Activated CD8-positive, alpha-beta memory T cell treated with anti-CD3 and anti-CD28 coated beads, Interleukin-2, amount 10 ng/mL, durations not matched to agents 7 days and 5 days (primary cell): Measurements from ENCODE around the gene EHMT1. TPM values are rescaled to one million over a fixed set of nuclear protein-coding genes. Genes with fewer than 3 reads are reported as not detected.

Experiments
- ATAC-seq: fragments of 150-1000 bp; cut with Tn5 transposase; one replicate; pipeline ENCODE4 v1.10.0; 2021; ENCODE audit warnings: moderate library complexity
- CTCF ChIA-PET: fragments of 350-600 bp; sonication (Branson Sonifier 250); formaldehyde crosslinking; loops from one replicate; lab custom pipeline; 2021; ENCODE audit warnings: antibody characterized with exemption; lab: Charles Lee
- DNase-seq: peaks from one replicate; pipeline ENCODE4 v3.0.0-alpha.2; 2020
- H3K27ac Mint-ChIP-seq: one replicate; pipeline ENCODE4 v1.8.0; 2021; ENCODE audit warnings: mild to moderate bottlenecking, mixed read lengths
- H3K27me3 Mint-ChIP-seq: one replicate; pipeline ENCODE4 v1.8.0; 2021; ENCODE audit warnings: mixed read lengths
- H3K36me3 Mint-ChIP-seq: one replicate; pipeline ENCODE4 v1.8.0; 2021; ENCODE audit warnings: mild to moderate bottlenecking, mixed read lengths
- H3K4me1 Mint-ChIP-seq: one replicate; pipeline ENCODE4 v1.8.0; 2021; ENCODE audit warnings: mixed read lengths
- H3K4me3 Mint-ChIP-seq: one replicate; pipeline ENCODE4 v1.8.0; 2021; ENCODE audit warnings: mild to moderate bottlenecking, moderate library complexity, mixed read lengths
- H3K9me3 Mint-ChIP-seq: one replicate; pipeline ENCODE4 v1.8.0; 2022; ENCODE audit warnings: low read depth, mixed read lengths
- total RNA-seq, 2 experiments: library from RNA; stranded (reverse); gene quantifications; one replicate each; pipeline ENCODE4 v1.2.3, GENCODE V29; 2021

EHMT1 gene
- total RNA-seq, 2 experiments from 2014 or later, result 99.9 to 130 TPM

DNA sequence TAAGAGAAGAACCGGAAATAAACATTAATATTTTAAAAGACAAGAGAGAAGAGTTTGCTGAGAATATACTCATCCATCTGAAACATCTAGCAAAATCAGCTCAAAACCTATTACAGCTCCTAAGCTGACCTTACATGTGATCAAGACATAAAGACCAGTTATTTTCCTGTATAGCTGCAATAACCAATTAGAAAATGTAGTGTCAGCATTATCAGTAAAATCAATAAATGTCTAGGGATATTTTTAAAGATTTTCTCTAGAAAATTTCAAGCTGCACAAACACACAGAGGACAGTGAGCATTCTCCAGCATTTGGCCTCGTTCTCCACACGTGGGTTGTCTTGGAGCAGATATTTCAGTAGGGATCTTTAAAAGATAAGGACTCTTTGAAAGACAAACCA lies 131.2 kb downstream of the EHMT1 start:
- Mint-ChIP-seq H3K4me3 (no peak overlapping the region), H3K36me3 (peaks cover 39% of the 10 kb centered on the region), H3K9me3 (peaks cover 1% of the 10 kb centered on the region), H3K4me1 (peaks cover 9% of the 10 kb centered on the region), H3K27ac (no peak overlapping the region), H3K27me3 (no peaks in the 10 kb centered on the region)
- ATAC-seq, result no peak
- CTCF ChIA-PET, result no interaction called here
- DNase-seq, result no peak

DNA sequence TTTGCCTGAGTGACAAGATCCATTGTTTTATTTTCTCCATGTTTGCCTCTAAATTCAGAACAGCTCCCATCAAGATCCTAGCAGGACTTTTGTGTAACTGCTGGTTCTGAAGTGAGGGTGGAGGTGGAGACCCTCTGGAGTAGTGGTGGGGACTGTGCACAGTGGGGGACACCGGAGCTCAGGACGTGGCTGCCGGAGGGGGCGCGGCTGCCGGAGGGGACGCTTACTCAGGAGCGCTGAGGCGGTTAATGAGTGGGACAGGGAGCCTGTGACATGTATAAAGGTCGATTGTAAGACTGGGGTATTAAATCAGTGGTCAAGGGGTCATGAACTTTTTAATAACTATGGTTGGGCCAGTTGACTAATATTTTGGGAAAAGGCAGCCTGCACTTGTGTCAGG lies 131.8 kb downstream of the EHMT1 start:
- no peak overlapping the region for H3K27ac Mint-ChIP-seq

DNA sequence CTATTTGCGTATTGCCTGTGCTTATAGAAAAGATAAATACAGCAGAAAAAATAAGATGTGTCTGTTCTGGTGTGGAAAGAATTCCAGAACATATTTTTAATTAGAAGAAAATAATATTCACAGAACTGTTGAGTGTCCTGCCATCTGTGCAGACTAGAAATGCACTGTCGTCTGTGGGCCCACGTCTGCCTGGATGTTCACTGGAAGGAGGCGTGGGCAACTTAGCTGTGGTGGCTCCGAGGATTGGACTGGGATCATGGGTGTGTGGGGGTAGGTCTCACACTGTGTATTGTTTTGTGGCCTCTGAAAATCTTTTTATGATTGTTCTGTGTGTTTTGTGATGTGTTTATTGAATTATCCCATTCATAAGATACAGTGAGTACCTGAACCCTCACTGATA lies 132.8 kb downstream of the EHMT1 start:
- peaks cover 5% of the 10 kb centered on the region for H3K4me1 Mint-ChIP-seq
- ATAC-seq (no peak), DNase-seq (no peak)
- no peak overlapping the region for H3K4me3 Mint-ChIP-seq
- H3K27ac Mint-ChIP-seq, result no peak overlapping the region
- peaks cover 54% of the 10 kb centered on the region for H3K36me3 Mint-ChIP-seq
- H3K9me3 Mint-ChIP-seq, result peaks cover 7% of the 10 kb centered on the region
- no peaks in the 10 kb centered on the region for H3K27me3 Mint-ChIP-seq
- CTCF ChIA-PET, result no interaction called here

More for the DNA sequence above, 131.8 kb downstream of the EHMT1 start:
- Mint-ChIP-seq H3K9me3 (peaks cover 6% of the 10 kb centered on the region), H3K36me3 (peaks cover 45% of the 10 kb centered on the region), H3K4me1 (peaks cover 5% of the 10 kb centered on the region), H3K27me3 (no peaks in the 10 kb centered on the region), H3K4me3 (no peak overlapping the region)
- CTCF ChIA-PET, result no interaction called here
- DNase-seq (no peak), ATAC-seq (no peak)

DNA sequence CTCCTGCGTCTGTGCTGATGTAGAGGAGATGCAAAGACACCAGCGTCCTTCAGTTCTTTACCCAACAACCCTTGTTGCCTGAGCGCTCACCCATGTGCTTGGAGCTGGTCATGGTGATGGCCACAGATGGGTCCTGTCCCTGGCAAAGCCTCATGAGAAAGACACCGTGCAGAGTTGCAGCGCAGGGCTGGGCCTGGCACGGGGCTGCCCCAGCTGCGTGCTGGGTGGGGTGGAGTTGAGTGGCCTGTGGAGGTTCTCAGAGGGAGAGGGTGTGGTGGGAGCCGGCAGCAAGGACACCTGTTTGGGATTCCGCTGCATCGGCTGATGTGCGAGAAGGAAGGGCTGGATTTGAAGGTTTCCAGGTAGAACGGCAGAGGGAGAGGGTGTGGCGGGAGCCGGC lies 133.6 kb downstream of the EHMT1 start:
- H3K27ac Mint-ChIP-seq, result no peak overlapping the region
- H3K27me3 Mint-ChIP-seq, result no peaks in the 10 kb centered on the region
- ATAC-seq, result no peak
- H3K4me1 Mint-ChIP-seq, result peaks cover 13% of the 10 kb centered on the region
- peaks cover 54% of the 10 kb centered on the region for H3K36me3 Mint-ChIP-seq
- H3K9me3 Mint-ChIP-seq, result peaks cover 7% of the 10 kb centered on the region
- CTCF ChIA-PET, result no interaction called here
- DNase-seq, result no peak
- H3K4me3 Mint-ChIP-seq, result no peak overlapping the region

DNA sequence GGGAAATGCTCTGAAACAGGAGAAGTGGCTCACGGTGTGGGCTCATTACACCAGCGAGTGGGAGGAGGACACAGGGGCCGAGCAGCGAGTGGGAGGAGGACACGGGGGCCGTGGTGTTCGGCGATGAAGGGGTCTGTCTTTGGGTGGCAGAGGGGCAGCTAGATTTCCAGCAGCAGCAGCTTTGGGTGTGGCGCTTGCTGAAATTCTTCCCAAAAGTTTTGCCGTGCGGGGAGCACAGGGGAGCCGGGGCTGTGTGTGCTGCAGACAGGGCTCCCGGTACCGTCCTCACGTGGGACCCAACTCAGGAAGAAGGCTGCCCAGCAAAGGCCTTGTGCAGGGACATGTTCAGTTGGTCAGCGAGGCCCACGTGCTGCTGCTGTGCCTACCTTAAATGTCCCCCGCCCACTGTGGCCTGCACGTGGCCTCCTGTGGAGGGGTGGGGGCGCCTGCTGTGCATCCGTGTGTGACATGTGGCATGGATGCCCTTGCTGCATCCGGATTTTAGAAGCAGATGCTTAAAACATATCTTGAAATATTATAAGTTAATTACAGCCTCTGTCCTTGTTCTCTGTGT lies 134.5 kb downstream of the EHMT1 start:
- H3K27me3 Mint-ChIP-seq, result no peaks in the 10 kb centered on the region
- no peak overlapping the region for H3K4me3 Mint-ChIP-seq
- CTCF ChIA-PET, result no interaction called here
- H3K9me3 Mint-ChIP-seq, result peaks cover 7% of the 10 kb centered on the region
- ATAC-seq (no peak), DNase-seq (no peak)
- no peak overlapping the region for H3K27ac Mint-ChIP-seq
- H3K4me1 Mint-ChIP-seq, result peaks cover 21% of the 10 kb centered on the region
- H3K36me3 Mint-ChIP-seq, result peaks cover 62% of the 10 kb centered on the region

DNA sequence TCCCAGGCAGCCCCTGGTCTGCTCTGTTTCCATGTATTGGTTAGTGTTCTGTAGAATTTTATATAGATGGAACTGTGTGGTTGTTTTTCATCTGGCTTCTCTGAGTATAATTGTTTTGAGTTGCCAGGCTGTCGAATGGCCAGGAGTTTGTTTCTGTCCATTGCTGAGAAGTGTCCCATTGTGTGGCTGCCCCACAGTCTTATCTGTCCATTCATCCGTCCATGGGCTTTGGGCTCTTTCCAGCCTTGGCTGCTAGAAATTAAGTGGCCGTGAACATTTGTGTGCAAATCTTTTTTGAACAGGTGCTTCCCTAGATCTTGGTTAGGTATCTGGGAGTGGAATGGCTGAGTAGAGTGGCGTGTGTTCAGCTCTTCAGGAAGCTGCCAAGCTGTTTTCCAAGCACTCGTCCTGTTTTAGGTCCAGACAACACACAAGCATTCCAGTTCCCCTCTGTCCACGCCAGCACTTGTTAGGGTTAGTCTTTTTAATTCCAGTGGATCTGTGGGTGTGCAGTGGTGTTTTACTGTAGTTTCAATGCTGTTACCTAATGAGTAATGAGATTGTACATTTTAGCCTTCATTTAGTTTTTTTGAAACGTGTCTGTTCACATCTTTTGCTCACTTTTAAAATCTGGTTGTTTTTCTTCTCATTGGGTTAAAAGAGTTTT lies 136.6 kb downstream of the EHMT1 start:
- Mint-ChIP-seq H3K27me3 (no peaks in the 10 kb centered on the region), H3K27ac (no peak overlapping the region), H3K9me3 (peaks cover 7% of the 10 kb centered on the region), H3K4me3 (no peak overlapping the region), H3K4me1 (peaks cover 38% of the 10 kb centered on the region), H3K36me3 (peaks cover 79% of the 10 kb centered on the region)
- DNase-seq (no peak), ATAC-seq (no peak)
- CTCF ChIA-PET, result no interaction called here

DNA sequence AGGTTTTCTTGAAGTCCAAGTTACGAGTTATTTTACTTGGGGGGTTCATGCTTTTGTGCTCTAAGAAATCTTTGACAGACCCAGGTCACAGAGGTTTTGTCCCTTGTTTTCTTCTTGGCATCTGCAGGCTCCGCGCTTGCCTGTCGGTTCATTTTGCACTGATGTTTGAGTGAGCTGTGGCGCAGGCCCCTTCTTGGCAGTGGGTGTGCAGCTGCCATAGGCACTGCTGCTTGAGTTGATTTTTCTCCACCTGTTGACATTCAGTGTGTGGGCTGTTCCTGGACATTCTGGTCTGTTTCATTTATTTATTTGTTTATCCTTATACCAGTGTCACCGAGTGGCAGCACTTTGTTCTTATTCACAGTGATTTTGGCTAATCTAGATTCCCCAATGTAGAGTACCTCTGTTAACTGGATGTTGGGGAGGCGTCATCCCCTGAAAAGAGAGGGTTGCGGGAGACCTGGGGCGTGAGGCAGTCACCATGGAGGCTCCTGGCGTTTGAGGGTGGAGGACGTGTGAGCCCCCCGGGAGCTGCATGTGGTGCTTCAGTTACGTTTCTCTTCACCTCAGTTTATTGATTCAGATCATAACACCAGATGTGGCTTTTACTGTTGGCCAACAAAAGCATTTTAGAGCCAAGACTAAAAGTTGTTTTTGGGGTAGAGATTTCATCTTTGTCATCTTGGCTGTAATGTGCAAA lies 137.4 kb downstream of the EHMT1 start:
- no peak for DNase-seq
- H3K9me3 Mint-ChIP-seq, result peaks cover 7% of the 10 kb centered on the region
- H3K4me1 Mint-ChIP-seq, result peaks cover 46% of the 10 kb centered on the region
- no peak for ATAC-seq
- CTCF ChIA-PET, result no interaction called here
- H3K27ac Mint-ChIP-seq, result peak overlapping the region; percentile 84
- no peak overlapping the region for H3K4me3 Mint-ChIP-seq
- H3K27me3 Mint-ChIP-seq, result no peaks in the 10 kb centered on the region
- H3K36me3 Mint-ChIP-seq, result peaks cover 80% of the 10 kb centered on the region

DNA sequence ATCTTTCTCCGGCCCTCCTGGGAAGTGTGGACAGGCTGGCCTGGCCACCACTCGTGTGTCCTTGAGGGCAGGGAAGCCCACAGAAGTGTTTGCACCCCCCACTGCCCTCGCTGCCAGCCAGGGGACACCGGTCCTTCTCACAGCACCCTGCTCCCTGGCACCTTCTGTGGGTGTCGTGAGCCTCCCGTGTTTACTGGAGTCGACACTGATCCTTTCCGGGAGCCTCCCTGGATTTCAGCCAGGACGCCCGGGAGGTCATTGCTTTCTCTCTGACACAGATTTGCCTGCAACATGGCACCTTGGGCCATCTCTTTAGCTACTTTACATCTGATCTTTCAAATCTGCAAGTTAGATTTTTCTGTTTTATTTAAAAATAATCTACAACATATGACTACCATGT lies 138.3 kb downstream of the EHMT1 start:
- peaks cover 48% of the 10 kb centered on the region for H3K4me1 Mint-ChIP-seq
- ATAC-seq (no peak), DNase-seq (no peak)
- H3K27me3 Mint-ChIP-seq, result no peaks in the 10 kb centered on the region
- H3K9me3 Mint-ChIP-seq, result peaks cover 7% of the 10 kb centered on the region
- no peak overlapping the region for H3K4me3 Mint-ChIP-seq
- H3K27ac Mint-ChIP-seq, result peak overlapping the region; percentile 84
- peaks cover 77% of the 10 kb centered on the region for H3K36me3 Mint-ChIP-seq
- CTCF ChIA-PET, result interaction anchor here (1.1 kb wide), 1 partner anchor 11 kb away, joined by 3 read pairs; no protein-coding TSS in a partner anchor

DNA sequence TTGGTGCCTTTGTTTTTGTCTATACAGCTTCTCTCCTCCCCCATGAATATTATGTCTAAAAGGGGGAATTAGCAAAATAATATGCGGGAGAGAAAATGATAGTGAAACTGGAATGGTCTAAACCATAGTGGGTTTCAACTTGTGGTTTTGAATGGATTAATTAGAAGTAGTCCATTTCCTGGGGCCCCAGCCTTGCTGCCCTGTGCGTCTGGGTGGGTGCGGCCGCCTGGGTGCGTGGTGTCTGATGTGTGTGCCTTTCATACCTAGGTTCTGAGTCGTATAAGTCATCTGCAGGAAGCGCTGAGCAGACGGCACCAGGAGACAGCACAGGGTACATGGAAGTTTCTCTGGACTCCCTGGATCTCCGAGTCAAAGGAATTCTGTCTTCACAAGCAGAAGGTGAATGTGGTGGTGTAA lies 138.8 kb downstream of the EHMT1 start:
- Mint-ChIP-seq H3K36me3 (peaks cover 76% of the 10 kb centered on the region), H3K4me3 (peak overlapping the region; percentile 14), H3K9me3 (peaks cover 7% of the 10 kb centered on the region), H3K27ac (peak overlapping the region; percentile 84), H3K4me1 (peaks cover 48% of the 10 kb centered on the region), H3K27me3 (no peaks in the 10 kb centered on the region)
- CTCF ChIA-PET, result interaction anchor here (1.1 kb wide), 1 partner anchor 11 kb away, joined by 3 read pairs; no protein-coding TSS in a partner anchor
- DNase-seq (peak; percentile 74), ATAC-seq (peak; percentile 77)

DNA sequence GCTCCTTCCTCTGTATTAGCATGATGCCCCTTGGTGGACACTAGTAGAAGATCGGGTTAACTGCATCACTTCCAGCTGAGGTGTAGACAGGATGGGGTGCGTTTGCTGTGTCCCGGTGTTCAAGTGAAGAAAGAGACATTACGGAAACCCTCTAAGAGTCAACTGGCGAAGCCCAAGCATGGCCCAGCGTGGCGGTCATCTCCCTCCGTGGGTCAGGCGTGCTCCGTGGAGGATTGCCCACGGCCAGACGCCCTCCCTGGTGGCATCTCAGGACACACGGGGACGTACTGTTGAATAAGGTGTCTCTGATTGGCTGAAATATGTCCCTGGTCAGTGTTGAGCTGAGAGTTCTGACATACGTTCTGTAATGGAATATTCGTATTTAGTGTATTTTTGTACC lies 139.3 kb downstream of the EHMT1 start:
- Mint-ChIP-seq H3K4me1 (peaks cover 48% of the 10 kb centered on the region), H3K4me3 (peak overlapping the region; percentile 14)

DNA sequence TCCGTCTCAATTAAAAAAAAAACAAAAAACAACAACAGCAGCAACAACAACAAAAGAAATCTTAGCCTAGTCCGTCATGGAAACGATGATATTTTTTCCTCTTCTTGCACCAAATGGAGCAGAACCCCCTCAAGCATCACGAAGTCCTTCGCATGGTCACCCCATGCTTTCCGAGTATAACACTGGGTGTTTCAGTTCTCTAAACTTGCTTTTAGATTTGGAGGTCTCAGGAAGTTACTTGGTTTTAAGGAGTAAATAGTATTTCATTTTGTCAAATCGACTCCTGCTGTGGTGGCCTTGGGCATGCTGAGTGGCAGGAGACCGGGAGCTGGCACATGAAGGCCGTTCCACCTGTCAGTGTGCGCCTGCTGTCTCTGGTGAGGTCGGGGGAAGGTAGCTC lies 140.3 kb downstream of the EHMT1 start:
- CTCF ChIA-PET, result no interaction called here
- ATAC-seq (no peak), DNase-seq (no peak)
- peak overlapping the region; percentile 15 for H3K27ac Mint-ChIP-seq
- peaks cover 7% of the 10 kb centered on the region for H3K9me3 Mint-ChIP-seq
- no peaks in the 10 kb centered on the region for H3K27me3 Mint-ChIP-seq
- peaks cover 70% of the 10 kb centered on the region for H3K36me3 Mint-ChIP-seq
- H3K4me3 Mint-ChIP-seq, result no peak overlapping the region
- H3K4me1 Mint-ChIP-seq, result peaks cover 48% of the 10 kb centered on the region

More for the DNA sequence above, 139.3 kb downstream of the EHMT1 start:
- CTCF ChIA-PET, result interaction anchor here (1.1 kb wide), 1 partner anchor 11 kb away, joined by 3 read pairs; no protein-coding TSS in a partner anchor
- Mint-ChIP-seq H3K27ac (peak overlapping the region; percentile 84), H3K9me3 (peaks cover 7% of the 10 kb centered on the region), H3K27me3 (no peaks in the 10 kb centered on the region), H3K36me3 (peaks cover 75% of the 10 kb centered on the region)
- ATAC-seq, result no peak
- no peak for DNase-seq

DNA sequence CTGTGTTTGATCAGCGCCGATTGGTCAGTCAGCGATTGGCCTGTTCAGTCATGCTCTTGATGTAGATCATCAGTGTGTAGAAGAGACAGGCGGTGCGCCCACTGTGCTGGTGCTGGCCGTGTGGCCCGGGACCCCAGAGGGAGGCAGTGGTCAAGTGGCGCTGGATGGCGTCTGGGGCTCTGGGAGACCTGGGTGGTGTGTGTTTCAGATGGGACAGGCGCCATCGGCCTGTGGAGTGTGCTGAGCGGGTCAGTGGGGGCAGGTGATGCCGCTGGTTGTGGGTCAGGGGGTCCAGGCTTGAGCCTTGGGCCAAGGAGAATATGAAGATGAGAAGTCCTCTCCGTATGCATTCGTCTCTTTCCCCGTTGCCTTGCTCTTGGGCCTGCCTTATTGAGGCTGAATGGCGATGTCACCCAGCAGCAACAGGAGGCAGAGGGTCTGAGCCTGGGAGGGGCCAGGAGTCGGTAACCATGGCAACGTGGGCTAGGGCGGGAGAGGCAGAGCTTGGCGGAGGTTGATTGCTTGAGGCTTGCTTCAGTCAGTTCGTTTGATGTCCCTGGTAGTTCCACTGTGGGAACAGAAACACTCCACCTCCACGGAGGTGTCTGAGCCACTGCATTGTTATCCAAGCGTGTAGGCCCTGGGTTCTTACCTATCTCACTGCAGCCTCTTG lies 141.0 kb downstream of the EHMT1 start:
- peaks cover 71% of the 10 kb centered on the region for H3K36me3 Mint-ChIP-seq
- DNase-seq (no peak), ATAC-seq (no peak)
- H3K27ac Mint-ChIP-seq, result no peak overlapping the region
- peaks cover 48% of the 10 kb centered on the region for H3K4me1 Mint-ChIP-seq
- no peak overlapping the region for H3K4me3 Mint-ChIP-seq
- H3K27me3 Mint-ChIP-seq, result no peaks in the 10 kb centered on the region
- H3K9me3 Mint-ChIP-seq, result peaks cover 7% of the 10 kb centered on the region
- CTCF ChIA-PET, result no interaction called here

DNA sequence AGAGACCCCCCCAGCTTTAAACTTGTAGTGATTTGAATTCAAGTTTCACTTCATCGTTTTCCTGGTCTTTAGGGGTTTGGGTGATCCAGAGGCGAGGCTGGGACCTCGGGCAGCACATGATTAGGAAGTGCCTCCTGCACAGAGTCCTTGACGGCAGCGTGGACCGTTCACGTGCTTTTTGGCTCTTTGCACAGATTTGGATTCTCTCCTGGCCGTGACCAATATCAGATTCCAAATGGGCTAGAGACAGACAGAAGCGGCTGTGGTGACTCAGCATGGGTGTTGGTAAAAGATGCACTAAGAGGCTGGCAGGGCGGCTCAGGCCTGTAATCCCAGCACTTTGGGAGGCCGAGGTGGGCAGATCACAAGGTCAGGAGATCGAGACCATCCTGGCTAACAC lies 141.6 kb downstream of the EHMT1 start:
- Mint-ChIP-seq H3K27ac (no peak overlapping the region), H3K4me3 (no peak overlapping the region), H3K27me3 (no peaks in the 10 kb centered on the region), H3K9me3 (peaks cover 3% of the 10 kb centered on the region), H3K4me1 (peaks cover 48% of the 10 kb centered on the region), H3K36me3 (peaks cover 66% of the 10 kb centered on the region)
- CTCF ChIA-PET, result interaction anchor here (1.3 kb wide), 1 partner anchor 87 kb away, joined by 3 read pairs; no protein-coding TSS in a partner anchor
- no peak for ATAC-seq
- no peak for DNase-seq
